GDM1 (cell line): Measurements from ENCODE around the gene SLC9A9.

Source experiments
- DNase-seq: peaks from one replicate; lab custom pipeline; 2025; lab: John Stamatoyannopoulos, UW

Gene SLC9A9

DNA sequence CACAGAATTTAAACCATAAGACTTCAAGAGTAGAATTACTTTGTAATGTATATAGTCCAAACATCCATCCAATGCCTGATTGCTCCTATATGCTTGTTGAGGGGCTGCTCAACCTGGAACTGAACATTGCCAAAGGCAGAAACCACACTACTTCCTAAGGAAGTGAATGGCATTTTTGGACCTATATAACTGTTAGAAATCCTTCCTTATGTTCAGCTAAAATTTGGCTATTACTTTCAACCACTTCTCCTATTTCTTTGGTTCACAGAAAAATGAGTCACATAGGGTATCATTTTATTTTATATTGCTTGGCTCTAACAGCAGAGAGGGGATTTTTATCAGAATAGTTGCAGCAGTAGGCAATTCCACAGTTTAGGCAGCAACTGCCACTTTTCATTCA lies 342.1 kb downstream of the SLC9A9 start:
- DNase-seq: peak; percentile 62

DNA sequence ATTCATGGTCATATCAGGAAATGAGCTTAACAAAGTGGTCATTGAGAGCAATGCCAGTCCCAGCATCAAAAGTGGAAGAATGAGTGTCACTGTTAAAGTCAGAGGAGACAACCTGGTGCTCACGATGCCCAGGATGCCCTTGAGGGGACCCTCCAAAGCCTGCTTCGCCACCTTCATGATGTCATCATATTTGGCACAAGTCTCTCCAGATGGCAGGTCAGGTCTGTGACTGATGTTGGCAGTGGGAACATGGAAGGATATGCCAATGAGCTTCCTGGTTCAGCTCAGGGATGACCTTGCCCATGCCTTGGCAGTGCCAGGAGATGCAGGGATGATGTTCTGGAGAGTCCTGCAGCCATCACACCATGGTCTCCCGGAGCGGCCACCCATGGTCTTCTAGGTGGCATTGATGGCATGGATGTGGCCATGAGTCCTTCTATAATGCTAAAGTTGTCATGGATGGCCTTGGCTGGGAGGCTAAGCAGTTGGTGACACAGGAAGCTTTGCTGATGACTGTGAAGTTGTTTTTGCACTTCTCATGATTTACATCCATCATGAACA lies 344.9 kb downstream of the SLC9A9 start:
- DNase-seq: no peak

DNA sequence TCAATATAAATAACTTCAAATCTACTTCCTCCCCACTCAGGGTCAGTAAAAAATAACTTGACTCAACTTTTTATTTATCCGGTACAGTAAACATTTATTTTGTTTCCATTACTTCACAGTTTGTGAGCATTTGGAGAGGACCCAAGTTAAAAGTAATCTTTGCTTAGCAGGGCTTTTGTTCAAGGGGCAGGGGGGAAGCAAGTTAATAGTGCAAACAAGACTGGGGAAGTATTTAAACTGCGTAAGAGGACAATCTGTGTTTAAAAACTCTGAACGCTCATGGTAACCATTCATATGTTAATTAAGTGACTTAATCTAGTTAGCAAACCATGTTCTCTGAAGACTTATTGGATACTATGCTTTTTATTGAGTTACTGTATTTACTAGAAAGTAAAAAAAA lies 346.2 kb downstream of the SLC9A9 start:
- DNase-seq: no peak

DNA sequence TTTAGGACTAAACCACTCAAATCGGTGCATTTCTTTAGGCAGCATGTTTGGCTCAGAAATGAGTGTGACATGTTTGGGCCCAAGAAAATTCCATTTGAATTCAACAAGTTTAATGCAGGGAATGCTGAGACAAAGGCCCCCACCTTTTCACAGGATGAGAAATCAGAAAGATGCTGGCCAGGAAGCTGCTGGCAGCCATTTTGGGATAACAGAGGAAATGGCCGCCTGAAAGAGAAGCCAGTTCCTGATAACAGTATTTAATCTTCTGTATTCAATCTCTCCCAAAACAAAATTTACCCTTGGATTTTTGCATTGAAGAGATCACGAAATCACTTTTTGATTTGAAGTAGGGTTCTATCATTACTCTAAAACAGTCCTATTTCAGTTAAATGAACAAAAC lies 350.9 kb downstream of the SLC9A9 start:
- no peak for DNase-seq

DNA sequence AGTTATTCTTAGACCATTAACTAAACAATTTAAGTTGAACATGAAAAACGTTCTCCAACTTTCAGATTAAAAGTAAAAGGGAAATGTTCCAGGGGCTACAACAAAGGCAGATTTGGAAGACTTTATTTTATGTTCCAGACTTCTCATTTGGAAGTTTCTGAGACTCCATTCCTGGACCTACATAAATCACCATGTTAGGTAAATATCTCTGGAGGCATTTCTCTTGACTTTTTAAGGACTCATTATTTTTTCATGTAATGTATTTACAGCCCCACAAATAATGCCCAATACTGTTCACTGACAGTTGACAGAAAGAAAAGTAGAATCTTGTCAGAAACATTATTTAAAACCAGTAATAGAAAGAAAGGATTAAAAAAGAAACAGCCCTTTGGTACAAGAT lies 352.1 kb downstream of the SLC9A9 start:
- DNase-seq: no peak

DNA sequence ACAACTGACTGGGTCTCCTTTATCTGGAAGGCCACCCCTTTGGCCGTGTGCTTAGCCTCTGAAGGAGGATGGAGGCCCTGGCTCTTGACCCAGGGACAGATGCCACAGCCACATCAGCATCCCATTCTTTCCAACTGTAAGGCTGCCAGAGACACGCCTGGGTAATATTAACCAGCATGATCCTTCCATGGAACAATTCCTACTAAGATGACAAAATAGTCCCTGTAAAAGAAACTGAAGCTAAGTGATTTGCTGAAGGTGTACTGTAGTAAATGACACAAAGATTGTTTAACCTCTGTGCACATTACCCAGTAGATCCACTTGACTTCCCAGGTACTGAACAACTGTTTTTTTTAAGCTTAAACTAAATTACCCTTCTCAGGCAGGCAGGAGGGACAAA lies 352.7 kb downstream of the SLC9A9 start:
- DNase-seq: no peak

DNA sequence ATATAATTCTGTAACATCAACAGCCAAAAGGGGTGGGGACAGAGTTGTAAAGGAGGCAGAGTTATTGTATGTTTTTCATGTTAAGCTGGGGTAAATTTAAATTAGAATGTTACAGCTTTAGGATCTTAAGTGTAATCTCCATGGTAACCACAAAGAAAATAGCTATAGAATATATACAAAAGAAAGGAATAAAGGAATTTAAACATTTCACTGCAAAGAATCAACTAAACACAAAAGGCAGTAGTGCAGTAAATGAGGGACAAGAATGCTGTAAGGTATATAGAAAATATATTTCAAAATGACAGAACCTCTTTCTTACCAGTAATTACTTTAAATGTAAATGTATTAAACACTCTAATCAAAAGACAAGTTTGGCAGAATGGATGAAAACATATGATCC lies 361.7 kb downstream of the SLC9A9 start:
- DNase-seq: no peak

DNA sequence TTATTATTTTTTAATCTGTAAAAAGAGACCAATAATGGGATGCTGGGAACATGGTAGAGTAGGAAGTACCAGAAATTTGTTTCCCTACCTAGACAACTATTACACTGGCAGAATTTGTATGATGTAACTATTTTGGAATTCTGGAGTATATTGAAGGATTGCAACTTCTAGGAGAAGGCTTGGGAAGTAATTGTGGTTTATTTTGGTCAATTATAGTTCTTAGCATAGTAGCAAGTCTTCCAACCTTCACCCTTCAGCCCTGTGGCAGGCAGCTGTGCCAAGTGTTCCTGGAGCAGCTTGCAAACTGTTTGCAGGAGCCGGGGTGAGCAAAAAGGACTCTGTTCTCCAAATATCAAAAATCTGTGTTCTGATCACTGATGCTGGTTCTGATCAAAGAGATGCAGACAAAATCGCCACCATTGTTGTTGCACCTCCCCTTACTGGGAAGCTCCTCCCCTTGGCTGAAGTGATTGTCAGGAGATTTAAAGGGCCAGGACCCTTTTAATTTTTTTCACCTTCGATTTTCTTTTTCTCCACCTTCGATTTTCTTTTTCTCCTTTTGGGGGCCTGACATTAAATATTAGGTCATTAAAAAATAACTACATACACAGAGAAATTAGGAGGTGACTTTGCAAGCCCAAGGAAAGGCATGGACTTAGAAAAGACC lies 363.3 kb downstream of the SLC9A9 start:
- no peak for DNase-seq

DNA sequence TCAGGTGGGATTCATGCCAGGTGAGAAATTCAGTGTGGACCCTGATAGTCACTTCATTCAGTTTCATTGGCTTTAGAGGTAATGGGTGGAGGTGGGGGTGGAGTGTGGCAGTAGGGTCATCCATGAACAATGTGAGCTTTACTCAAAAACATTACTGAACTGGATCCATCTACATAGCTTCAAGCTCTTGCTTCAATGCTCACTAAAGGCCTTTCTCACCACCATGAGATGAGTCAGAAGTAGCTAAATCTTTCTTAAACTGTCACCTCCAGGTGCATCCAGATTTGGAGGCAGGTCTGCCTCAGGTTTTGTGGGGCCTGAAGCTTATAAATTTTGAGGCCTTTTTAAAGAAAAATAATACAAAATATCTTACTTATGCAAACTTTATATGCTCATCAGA lies 365.1 kb downstream of the SLC9A9 start:
- no peak for DNase-seq

DNA sequence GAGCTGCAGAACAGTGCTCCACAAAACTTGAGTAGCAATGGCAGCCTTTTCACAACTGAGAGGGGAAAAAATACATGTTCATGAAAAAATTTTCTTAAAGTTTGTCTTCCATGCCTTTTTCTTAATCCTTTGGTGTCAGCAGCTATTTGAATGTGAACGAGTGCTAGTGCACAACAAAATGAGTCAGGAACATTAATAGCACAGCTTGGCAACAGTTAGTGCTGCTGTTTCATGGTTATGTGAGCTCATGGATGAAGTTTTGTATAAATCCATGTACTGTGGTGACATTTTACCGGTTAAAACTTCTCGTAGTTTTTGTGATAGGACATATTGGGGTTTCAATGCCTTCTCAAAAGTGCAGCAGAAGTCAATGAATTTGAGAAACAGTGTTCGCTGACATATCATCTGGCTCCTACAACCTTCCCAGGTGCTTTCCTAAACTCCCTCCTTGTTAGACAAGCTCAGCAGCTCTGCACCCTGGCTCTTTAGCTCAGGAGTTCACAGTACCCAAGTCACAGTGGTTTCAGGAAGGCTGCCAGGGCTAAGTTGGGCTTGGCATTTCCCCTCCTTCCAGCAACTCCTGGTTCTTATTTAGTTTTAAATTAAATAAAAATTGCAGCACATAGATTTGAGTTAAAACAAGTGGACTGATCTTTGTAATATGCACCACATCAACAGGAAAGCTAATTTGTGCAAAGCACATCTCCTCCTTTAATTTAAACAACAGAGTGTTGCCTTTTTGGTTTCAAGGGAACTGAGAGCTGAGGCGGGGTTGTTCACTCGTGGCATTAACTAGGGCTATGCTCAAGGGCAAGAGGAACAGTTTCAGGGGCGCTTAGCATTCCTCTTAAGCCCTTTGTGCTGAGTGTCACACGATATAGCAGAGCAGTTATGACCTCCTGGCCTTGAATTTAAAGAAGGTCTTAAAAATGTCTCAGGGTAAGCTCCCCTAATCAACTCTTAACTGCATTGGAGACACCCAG lies 365.9 kb downstream of the SLC9A9 start:
- no peak for DNase-seq

DNA sequence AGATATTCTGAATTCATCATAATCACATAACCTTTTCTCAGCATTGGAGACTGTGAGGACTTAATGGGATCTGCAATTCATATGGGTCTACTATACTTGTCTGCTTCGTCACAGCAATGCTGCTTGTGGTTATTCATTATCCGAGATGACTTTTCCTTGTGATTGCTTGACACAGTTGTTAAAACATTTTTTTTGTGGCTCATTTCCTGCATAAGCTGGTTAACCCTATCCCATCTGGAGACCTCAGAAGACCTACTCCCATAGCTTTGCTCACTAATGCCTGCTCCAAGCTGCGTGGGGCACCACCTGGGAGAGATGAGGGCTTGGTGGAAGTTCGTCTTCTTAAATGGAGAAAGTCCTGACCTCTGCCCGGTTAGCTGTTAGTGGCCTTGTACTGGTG lies 367.9 kb downstream of the SLC9A9 start:
- no peak for DNase-seq

DNA sequence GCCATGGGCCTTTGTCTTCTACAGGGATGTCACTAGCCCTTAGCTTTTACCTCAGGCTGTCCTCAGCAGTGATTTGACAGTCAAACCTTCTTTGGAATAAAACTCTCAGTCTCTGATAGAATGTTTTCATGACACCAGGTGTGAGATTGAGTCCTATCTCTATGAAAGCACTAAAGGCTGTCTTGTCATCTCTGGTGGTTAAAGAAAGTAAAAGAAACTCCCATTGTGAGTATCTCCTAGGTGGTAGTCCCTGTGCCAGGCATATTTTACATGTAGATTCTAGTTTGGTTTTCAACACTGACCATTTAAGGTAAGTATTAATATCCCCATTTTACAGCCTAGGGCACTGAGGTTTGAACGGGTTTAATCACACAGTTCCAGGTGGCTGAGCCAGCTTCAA lies 368.5 kb downstream of the SLC9A9 start:
- DNase-seq: no peak

DNA sequence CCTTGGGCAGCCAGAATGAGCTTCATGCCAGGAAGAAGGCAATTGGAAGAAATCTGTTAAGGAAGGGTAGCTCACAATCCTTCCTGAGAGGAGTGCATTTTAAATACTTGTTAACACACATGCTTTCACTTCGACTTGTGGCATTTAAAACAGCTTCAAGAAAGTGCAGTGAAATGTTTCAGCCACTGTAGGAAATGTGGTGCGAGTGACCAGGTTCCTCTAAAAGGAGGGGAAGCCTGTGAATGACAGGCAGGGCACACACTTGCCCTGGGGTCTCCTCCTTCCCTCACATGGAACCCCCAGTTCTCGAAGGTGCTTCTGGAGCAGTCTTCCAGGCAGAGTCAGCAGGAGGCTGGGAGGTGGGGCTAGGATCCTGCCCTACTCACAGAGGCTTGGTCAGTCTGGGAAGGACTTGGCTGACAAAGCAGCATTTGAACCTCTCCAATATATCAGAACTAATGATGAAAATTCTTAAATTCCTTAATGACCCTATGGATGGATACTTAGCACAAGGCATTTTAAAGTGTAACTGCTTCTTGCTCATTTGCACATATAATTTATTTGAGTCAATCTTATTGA lies 370.1 kb downstream of the SLC9A9 start:
- DNase-seq: peak; percentile 0

DNA sequence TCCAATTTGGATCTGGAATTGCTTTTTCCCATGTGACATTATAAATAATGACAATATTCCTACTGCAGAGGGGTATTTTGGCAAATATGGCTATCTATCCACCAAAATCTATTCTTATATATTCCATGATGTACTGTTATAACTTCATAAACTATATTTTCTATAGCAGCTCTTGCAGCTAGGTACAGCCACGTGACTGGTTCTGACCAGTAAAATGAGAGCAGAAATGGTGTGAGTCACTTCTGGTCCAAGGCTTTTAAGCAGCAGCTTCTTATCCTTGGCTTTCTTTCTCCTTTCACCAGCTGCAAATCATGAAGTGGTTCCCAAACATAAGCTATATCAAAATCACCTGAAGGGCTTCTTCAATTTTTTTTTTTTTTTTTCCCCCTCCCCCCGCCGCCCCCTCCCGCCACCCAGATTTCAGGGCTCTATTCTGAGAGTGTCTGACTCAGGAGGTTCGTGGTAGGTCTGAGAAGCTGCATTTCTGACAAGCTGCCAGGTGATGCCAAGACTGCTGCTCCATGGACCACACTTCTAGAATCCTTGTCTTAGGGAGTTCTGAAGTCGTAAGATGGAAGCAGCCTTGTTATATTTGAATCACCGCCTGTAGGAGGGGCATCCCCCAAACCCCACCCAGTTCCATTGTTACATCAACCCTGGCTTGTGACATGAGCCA lies 371.2 kb downstream of the SLC9A9 start:
- DNase-seq: no peak

DNA sequence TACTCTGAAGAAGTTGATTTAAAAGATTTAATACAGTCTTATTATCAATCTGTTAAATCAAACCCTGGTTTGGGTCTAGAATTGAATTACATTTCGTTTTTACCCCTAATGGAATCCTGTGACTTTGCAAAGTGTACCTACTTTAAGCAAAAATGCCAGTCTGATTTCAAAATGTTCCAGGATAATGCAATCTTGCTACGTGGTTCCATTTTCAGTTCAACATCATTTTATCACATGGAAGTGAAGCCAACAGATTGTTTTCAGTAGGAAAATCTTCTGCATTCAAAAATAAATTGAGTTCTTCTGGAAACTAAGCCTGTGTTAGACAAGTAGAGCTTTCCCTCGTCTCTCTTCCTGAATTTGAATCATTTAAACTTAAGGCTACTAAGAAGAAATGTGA lies 372.3 kb downstream of the SLC9A9 start:
- DNase-seq: no peak

DNA sequence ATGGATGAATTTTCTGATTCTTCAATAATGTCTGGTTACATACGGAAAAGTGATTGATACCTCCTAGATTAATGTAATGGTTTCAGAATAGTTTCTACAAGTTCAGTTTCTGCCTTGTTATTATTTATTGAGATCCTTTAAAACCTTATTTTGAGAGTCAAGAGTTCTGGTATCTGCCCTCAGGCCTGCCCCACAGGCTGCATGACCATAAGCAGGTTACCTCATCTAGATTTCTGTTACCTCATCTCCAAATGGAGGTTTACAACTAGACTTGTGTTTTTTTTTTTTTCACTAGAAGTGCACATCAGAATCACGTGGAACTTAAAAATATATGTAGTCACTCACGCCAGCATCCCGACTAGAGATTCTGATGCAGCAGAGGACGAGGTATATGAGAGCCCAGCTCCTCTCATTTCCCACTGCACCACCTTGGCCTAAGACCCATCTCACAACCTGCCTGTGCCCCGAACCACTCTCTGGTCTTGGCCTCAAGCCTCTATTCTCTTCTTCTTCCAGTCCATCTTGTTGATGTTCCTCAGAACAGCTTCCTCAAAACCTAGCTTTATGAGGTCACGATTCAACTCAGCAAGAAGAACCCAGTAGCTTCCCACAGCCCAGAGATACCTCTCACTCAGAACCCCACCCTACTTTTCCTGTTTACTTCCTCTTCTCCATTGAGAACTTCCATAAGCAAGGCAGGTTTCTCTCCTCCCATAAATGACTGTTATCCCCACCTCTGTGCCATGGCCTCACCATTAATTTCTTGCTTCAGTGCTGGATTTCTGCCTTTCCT lies 375.3 kb downstream of the SLC9A9 start:
- DNase-seq: no peak

DNA sequence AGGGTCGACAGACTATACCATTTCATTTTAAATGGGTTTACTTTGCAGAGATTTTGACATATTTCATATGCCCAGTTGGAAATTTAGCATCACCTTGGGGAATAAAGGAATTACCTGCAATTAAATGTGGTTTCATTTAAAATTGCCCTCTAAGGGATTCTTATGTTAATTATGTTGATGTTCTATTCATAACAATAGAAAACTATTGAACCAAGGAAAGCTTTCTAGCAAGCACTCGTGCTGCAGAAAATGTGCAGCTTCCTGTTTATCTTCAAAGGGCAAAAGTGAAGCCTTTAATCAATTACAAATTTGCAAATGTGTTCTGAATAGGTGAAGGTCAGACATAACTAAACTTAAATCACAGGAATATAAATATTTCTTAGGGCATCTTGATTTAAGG lies 376.6 kb downstream of the SLC9A9 start:
- DNase-seq: no peak

DNA sequence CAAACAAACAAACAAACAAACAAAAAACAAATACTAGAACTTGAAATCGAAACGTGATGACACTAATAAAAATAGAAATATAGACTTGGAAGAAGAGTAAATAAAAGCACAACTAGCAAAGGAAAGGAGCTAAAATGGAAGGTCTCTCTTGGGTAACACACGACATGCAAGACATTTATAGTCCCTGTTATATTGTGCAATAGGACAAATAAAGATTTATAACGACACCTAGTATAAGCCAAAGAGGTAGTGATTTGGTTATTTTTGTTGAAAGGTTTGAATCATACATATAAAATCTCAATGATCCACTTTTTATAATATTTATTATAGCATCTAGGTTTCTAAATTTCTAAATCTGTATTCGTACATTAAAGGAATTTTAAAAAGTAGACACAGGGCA lies 379.1 kb downstream of the SLC9A9 start:
- no peak for DNase-seq

DNA sequence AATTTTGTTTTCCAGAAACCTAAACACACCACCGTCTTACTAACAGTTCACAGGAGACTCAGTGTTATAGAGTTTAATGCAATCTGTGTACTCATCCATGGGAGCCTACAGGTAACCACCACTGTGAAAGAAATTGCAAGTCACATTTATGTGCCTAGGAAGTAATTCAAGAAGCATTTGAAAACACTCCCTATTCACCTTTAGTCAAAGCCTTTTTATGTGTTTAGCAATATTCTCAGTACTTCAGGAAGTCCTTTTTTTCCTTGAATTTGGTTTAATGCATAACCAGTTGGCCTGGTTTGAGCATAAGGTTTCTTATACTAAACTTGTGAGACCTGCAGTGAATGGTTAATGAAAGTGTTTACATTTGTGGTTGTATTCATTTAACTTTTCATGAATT lies 382.6 kb downstream of the SLC9A9 start:
- no peak for DNase-seq

DNA sequence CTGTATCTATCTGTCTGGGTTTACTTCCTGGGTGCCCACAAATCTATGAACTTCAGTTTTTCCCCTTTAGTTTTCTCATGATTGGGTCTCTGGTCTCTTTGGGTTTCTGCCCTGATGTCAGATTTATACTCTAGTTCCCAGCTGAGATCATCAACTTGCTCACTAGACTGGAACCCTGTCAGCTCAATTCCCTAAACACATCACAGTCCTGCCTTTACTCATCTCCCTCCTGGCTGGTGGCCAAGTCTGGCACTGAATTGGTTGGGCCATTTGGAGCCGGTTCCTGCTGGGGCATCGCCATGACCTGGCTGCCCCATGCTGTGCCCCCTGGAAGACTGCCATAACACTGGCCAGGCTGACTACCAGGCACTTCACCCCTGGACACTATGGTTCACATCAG lies 383.4 kb downstream of the SLC9A9 start:
- DNase-seq: no peak

DNA sequence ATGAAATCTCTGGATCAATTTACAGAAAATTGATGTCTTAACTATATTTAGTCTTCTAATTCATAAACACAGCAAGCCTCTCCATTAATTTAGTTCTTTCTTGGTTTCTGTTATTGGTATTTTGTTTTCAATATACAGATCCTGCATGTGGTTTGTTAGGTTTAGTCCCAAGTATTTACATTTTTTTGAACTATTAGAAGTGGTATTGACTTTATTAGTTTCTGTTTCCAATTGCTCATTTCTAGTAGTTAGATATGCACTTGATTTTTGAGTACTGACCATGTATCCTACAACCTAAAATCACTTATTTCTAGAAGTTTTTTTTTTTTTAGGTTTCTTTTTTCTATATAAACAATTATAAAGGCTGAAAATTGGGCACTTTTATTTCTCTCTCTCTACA lies 392.8 kb downstream of the SLC9A9 start:
- no peak for DNase-seq
